GM21423 (cell line): ENCODE measurements around the gene PIEZO1.
"Not testable (repeated sequence)": the region's sequence is repeated elsewhere in the genome, so short reads cannot be mapped to it uniquely, and the experiment has no call there.

Source experiments
- ATAC-seq: cut with Tn5 transposase; IDR thresholded peaks from one replicate; pipeline ENCODE4 v1.9.1; 2021; ENCODE audit warnings: mild to moderate bottlenecking, moderate library complexity; ENCODE audit not compliant: unreplicated experiment

PIEZO1 gene

GRCh38 chr16:88673716-88674379 is 111.2 kb downstream of the PIEZO1 start:
- ATAC-seq: no peak

DNA sequence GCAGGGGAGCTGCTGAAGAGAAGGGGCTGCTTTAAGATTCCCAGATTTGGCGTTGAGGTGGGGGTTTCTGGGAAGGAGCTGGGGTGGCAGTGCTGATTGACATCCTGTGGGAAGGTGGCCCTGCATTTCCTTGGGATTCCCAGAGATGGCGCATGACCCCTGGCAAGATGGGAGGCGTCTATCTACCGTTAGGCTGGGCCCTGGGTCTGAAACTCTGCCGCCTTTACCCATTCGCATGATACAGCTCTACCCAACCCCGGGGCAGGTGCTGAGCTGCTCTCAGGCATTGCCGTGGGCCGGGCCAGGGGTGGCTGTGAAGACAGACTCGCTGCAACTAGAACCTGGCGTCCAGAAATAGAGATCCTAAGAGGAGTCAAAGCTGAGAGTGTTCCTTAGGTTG is 112.2 kb downstream of the PIEZO1 start:
- ATAC-seq: no peak

DNA sequence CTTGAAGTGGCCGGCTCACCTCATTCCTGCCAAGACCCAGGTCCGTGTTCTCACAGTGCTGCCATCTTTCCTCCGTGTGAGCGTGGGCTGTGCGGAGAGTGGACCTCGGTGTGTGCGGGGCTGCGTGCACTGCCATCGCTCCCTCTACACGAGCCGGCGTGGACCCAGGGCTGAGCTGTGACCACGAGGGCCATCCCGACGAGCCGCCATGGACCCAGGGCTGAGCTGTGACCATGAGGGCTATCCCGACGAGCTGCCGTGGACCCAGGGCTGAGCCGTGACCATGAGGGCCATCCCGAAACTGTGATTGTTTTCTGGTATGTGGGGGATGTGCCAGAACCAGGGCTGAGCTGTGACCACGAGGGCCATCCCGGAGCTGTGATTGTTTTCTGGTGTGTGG is 113.2 kb downstream of the PIEZO1 start:
- no peak for ATAC-seq

DNA sequence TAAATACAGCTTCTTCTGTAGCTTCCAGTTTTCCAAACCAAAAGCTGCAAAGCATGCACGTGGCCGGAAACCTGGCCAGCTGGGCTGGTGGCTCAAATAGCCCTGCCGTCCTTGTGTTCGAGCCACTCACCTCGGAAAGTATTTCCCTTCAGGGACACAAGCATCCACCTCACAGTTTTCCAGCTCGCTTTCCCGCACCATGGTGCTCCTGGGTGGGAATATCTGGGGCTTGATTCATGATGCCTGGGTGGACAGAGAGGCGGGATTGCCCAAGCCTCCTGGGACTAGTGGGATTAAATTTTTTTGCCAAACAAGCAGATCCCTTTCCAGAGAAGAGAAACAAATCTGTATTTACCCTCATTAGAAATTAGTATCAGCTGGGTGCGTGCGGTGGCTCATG is 115.0 kb downstream of the PIEZO1 start:
- no peak for ATAC-seq

GRCh38 chr16:88669493-88669892 is 115.5 kb downstream of the PIEZO1 start:
- ATAC-seq: not testable (repeated sequence)

DNA sequence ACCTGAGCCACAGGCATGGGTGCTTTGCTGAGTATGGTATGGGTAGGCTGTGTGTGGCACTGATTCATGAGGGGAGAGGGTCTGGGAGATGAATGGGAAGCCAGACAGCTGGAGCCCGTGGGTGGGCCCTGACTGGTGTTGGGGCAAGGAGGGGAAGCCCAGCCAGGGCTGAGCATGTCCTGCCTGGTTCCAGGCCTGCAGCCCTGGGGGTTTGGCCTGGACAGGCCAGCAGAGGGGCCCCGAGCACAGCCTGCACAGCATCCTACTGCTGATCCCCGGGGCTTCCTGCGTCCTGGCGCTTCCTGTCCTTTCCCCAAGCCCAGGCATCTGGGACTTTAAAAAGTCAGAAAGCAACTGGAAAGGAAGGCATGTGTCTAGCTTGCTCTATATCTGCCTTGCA is 117.6 kb downstream of the PIEZO1 start:
- no peak for ATAC-seq

DNA sequence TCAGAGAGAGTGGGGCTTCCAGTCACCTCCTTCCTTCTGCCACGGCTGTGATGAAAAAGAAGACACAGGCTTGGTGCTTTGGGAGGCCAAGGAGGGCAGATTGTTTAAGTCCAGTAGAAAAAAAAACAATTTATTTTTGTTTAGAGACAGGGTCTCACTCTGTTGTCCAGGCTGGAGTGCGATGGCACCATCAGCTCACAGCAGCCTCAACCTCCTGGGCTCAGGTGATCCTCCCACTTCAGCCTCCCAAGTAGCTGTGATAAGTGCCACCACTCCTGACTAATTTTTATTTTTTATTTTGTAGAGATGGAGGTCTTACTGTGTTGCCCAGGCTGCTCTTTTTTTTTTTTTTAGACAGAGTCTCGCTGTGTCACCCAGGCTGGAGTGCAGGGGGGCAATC is 119.5 kb downstream of the PIEZO1 start:
- ATAC-seq: no peak
